Endothelial cell of umbilical vein (primary cell): ENCODE measurements around the gene ZNF44. TPM values are rescaled to one million over a fixed set of nuclear protein-coding genes. Genes with fewer than 3 reads are reported as not detected.

Source experiments
- BruUV-seq: library from RNA; stranded (reverse); fragments of 400-500 nt; replicated peaks from 2 replicates; lab custom pipeline; 2021; lab: Mats Ljungman, UMichigan
- CTCF ChIA-PET: fragments of 300-600, 350-600 bp; sonication (Branson Sonifier 250); formaldehyde crosslinking; loops from one replicate; lab custom pipeline; 2021; ENCODE audit warnings: antibody characterized with exemption, inconsistent platforms; lab: Charles Lee
- POLR2A ChIA-PET: fragments of 300-600, 350-600 bp; sonication (Branson Sonifier 250); formaldehyde crosslinking; loops from one replicate; lab custom pipeline; 2021; ENCODE audit warnings: antibody characterized with exemption, inconsistent platforms; lab: Charles Lee
- DNase-seq: peaks from one replicate; pipeline ENCODE4 v3.0.0-alpha.2; 2011; ENCODE audit warnings: low read depth, low spot score
- FAIRE-seq: peaks from 2 replicates; lab custom pipeline; 2011; peaks lifted over from hg19 to GRCh38; lab: Jason Lieb, UNC
- H2AFZ ChIP-seq: 2 replicates; pipeline ENCODE4 v1.6.0; 2012; ENCODE audit warnings: low read depth, low read length, control low read depth, inconsistent platforms
- H3K27ac ChIP-seq: 2 replicates; pipeline ENCODE4 v1.5.1; 2011; ENCODE audit warnings: low read depth, mild to moderate bottlenecking, control low read depth, low read length, moderate library complexity; ENCODE audit not compliant: insufficient read depth
- H3K27me3 ChIP-seq, 2 experiments: 2 replicates each; pipeline versions ENCODE4 v1.6.0 to v1.6.1; 2011; ENCODE audit warnings: low read length in 2 of 2, mixed read lengths in 1 of 2; ENCODE audit not compliant: control insufficient read depth in 2 of 2, insufficient read depth in 2 of 2
- H3K36me3 ChIP-seq, 2 experiments: 2 replicates in 1 of 2; 3 replicates in 1 of 2; pipeline ENCODE4 v1.5.1; 2011; ENCODE audit warnings: low read length in 2 of 2, mild to moderate bottlenecking in 1 of 2, moderate library complexity in 1 of 2; ENCODE audit not compliant: control insufficient read depth in 2 of 2, insufficient read depth in 2 of 2; ENCODE audit errors: extremely low read depth in 1 of 2
- H3K4me1 ChIP-seq: 3 replicates; pipeline ENCODE4 v1.5.1; 2011; ENCODE audit warnings: mild to moderate bottlenecking, low read length; ENCODE audit not compliant: control insufficient read depth, insufficient read depth; ENCODE audit errors: extremely low read depth
- H3K4me2 ChIP-seq: 2 replicates; pipeline ENCODE4 v1.6.1; 2011; ENCODE audit warnings: low read length, control low read depth, mixed read lengths; ENCODE audit not compliant: insufficient read depth
- H3K4me3 ChIP-seq, 3 experiments: fragments of 200-600 bp in 1 of 3; sonication (generic), shearing (Covaris generic) in 1 of 3; replicated peaks in 1 of 3; 2 replicates each; pipeline ENCODE4 v1.5.1; 2011 to 2016; ENCODE audit warnings: control low read depth in 3 of 3, low read length in 3 of 3, mild to moderate bottlenecking in 2 of 3, inconsistent platforms in 1 of 3, low read depth in 1 of 3, moderate library complexity in 1 of 3; ENCODE audit not compliant: insufficient read depth in 1 of 3
- H3K79me2 ChIP-seq: 2 replicates; pipeline ENCODE4 v1.6.0; 2012; ENCODE audit warnings: low read length, inconsistent platforms; ENCODE audit not compliant: control insufficient read depth, insufficient read depth
- H3K9ac ChIP-seq: replicated peaks from 2 replicates; pipeline ENCODE3; 2011; ENCODE audit warnings: low read length, control low read depth; ENCODE audit not compliant: insufficient read depth; ENCODE audit errors: extremely low read depth
- H3K9me1 ChIP-seq: replicated peaks from 3 replicates; pipeline ENCODE4 v1.6.0; 2011; ENCODE audit warnings: mild to moderate bottlenecking, low read length; ENCODE audit not compliant: control insufficient read depth, insufficient read depth; ENCODE audit errors: extremely low read depth
- H3K9me3 ChIP-seq: replicated peaks from 2 replicates; pipeline ENCODE4 v1.5.1; 2012; ENCODE audit warnings: low read length, inconsistent platforms; ENCODE audit not compliant: control insufficient read depth, insufficient read depth
- H4K20me1 ChIP-seq: replicated peaks from 2 replicates; pipeline ENCODE3; 2011; ENCODE audit warnings: mild to moderate bottlenecking, low read length; ENCODE audit not compliant: control insufficient read depth, insufficient read depth; ENCODE audit errors: extremely low read depth
- CTCF ChIP-seq, 2 donors: IDR thresholded peaks; 1 replicate in 1 of 2; 2 replicates in 1 of 2; pipeline ENCODE4 v1.5.1; 2011; ENCODE audit warnings: low read length in 2 of 2, mild to moderate bottlenecking in 2 of 2, moderate library complexity in 2 of 2, control low read depth in 1 of 2, inconsistent platforms in 1 of 2, low read depth in 1 of 2; ENCODE audit not compliant: insufficient read depth in 1 of 2; ENCODE audit errors: extremely low read depth in 1 of 2
- EZH2 ChIP-seq: IDR thresholded peaks from 2 replicates; pipeline ENCODE4 v1.6.1; 2012; ENCODE audit warnings: borderline replicate concordance, low read depth, mild to moderate bottlenecking, moderate library complexity, low read length, inconsistent platforms; ENCODE audit not compliant: severe bottlenecking
- FOS ChIP-seq: IDR thresholded peaks from 2 replicates; pipeline ENCODE4 v1.6.1; 2011; ENCODE audit warnings: mild to moderate bottlenecking, low read length, moderate library complexity, borderline replicate concordance; ENCODE audit not compliant: insufficient read depth
- GATA2 ChIP-seq: IDR thresholded peaks from 2 replicates; pipeline ENCODE4 v1.7.0; 2011; ENCODE audit warnings: low read depth, mild to moderate bottlenecking, moderate library complexity, mixed read lengths, low read length; ENCODE audit not compliant: insufficient read length, insufficient read depth
- JUN ChIP-seq: IDR thresholded peaks from 2 replicates; pipeline ENCODE4 v1.6.1; 2011; ENCODE audit warnings: borderline replicate concordance, low read depth; ENCODE audit not compliant: insufficient read length, insufficient read depth
- MAX ChIP-seq: IDR thresholded peaks from 2 replicates; pipeline ENCODE4 v1.6.1; 2011; ENCODE audit not compliant: insufficient read depth, insufficient read length
- MYC ChIP-seq: IDR thresholded peaks from one replicate; pipeline ENCODE4 v1.6.1; 2011; ENCODE audit warnings: mild to moderate bottlenecking, low read depth, low read length
- POLR2A ChIP-seq: IDR thresholded peaks from 2 replicates; pipeline ENCODE4 v1.6.1; 2012; ENCODE audit warnings: low read depth, mild to moderate bottlenecking, control low read depth, low read length
- POLR2AphosphoS5 ChIP-seq: IDR thresholded peaks from 2 replicates; pipeline ENCODE4 v1.6.1; 2012; ENCODE audit warnings: low read depth, mild to moderate bottlenecking, control low read depth, low read length, moderate library complexity; ENCODE audit not compliant: insufficient read depth
- dilution Hi-C: fragments of 300-500 bp; cut with MboI; formaldehyde crosslinking; loops from one replicate; pipeline ENCODE4 v1.15.0; 2019; ENCODE audit warnings: low sequenced_read_pairs; ENCODE audit not compliant: extremely low pct_ligation_motif_present
- intact Hi-C: fragments of 100-400 bp; cut with micrococcal nuclease; formaldehyde crosslinking; loops from one replicate; pipeline ENCODE4 v1.10.0; 2022
- polyA plus RNA-seq, 4 experiments: library from polyadenylated mRNA; depleted of rRNA in 3 of 4; stranded (reverse) in 3 of 4; unstranded in 1 of 4; fragments of >200 nt; gene quantifications; 2 replicates each; pipeline versions ENCODE4 v1.2.1 to v1.2.3, GENCODE V29; 2011 to 2012; ENCODE audit warnings: missing spikeins in 1 of 4
- total RNA-seq: library from RNA; stranded (reverse); gene quantifications from 2 replicates; pipeline ENCODE4 v1.2.3, GENCODE V29; 2021

Gene ZNF44
- total and polyA plus RNA-seq, 2 donors (not counting 3 experiments of a cell fraction or from before 2014, with no cell fraction given): 2.1 to 7.4 TPM

GRCh38 chr19:12325690-12326089, 31.0 kb upstream of the ZNF44 start:
- H3K4me3 ChIP-seq: no peak overlapping the region
- no peak for FAIRE-seq
- no peaks in the 10 kb centered on the region for H3K79me2 ChIP-seq
- no peak overlapping the region for H3K27ac ChIP-seq
- TF ChIP-seq GATA2 (no peak), CTCF (IDR thresholded peaks at IDR 0.05; ENCODE audit: extremely low read depth in 1 of 2, insufficient read depth in 1 of 2, low read depth in 1 of 2, low read length in 2 of 2) (no peak), MYC (no peak), EZH2 (no peak), POLR2A (no peak), FOS (no peak), POLR2AphosphoS5 (no peak), JUN (no peak), MAX (no peak)
- no peak for DNase-seq
- no peak overlapping the region for H3K4me2 ChIP-seq
- no peaks in the 10 kb centered on the region for H3K27me3 ChIP-seq
- intact Hi-C loops (no loop called here), dilution Hi-C loops (no loop called here)
- POLR2A ChIA-PET: no interaction called here
- H3K36me3 ChIP-seq: no peaks in the 10 kb centered on the region
- no peak overlapping the region for H2AFZ ChIP-seq
- H3K4me1 ChIP-seq: no peaks in the 10 kb centered on the region
- H3K9me3 ChIP-seq: no peaks in the 10 kb centered on the region
- BruUV-seq: no TSS peak
- no peak overlapping the region for H3K9ac ChIP-seq
- H3K9me1 ChIP-seq: no peaks in the 10 kb centered on the region
- CTCF ChIA-PET: no interaction called here
- no peaks in the 10 kb centered on the region for H4K20me1 ChIP-seq
